NCI-H1048 (cell line): ENCODE measurements around the gene DNAH8.
"Not testable (repeated sequence)": the region's sequence is repeated elsewhere in the genome, so short reads cannot be mapped to it uniquely, and the experiment has no call there.

Source experiments
- DNase-seq: peaks from one replicate; lab custom pipeline; 2025; lab: John Stamatoyannopoulos, UW

The DNAH8 gene

GRCh38 chr6:38715016-38715689 lies at the start of gene DNAH8:
Gene DNAH8, plus strand, starts transcription at chr6:38715311. Its CDS starts 7,499 bp downstream, at chr6:38722810.
- DNase-seq: no peak

GRCh38 chr6:38671885-38672467 lies 43.1 kb upstream of the DNAH8 start:
- no peak for DNase-seq

GRCh38 chr6:38673397-38674165 lies 41.5 kb upstream of the DNAH8 start:
- no peak for DNase-seq

GRCh38 chr6:38676236-38676973 lies 38.7 kb upstream of the DNAH8 start:
- DNase-seq: no peak

DNA sequence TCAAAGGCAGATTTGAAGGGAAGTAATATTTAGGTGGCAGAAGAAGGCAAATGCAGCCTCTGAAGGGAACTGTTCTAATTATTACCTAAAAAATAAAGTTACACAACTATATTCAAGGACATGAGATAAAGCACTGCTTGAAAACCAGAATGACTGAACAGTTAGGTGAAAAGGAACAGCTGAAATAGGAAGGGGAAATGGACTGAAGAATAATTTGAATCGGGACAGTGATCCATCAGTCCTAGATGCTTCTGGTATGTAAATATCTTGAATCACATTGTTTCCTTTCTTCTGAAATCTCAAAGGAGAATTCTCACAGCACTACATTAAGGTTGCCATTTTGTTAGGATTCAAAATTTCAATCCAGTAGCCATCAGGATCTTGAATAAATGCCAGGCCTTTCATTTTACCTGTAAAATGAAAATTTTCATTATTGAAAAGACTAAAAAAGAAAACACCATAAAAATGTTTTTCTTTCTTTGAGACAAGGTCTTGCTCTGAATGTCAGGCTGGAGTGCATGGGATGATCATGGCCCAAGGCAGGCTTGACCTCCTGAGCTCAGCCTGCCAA lies 38.1 kb upstream of the DNAH8 start:
- DNase-seq: no peak

GRCh38 chr6:38678178-38678760 lies 36.8 kb upstream of the DNAH8 start:
- DNase-seq: no peak

- no peak for DNase-seq
Measured at GRCh38 chr6:38679668-38680067, 35.4 kb upstream of the DNAH8 start.

GRCh38 chr6:38681850-38682249 lies 33.3 kb upstream of the DNAH8 start:
- DNase-seq: no peak

GRCh38 chr6:38684237-38684636 lies 30.9 kb upstream of the DNAH8 start:
- no peak for DNase-seq

DNA sequence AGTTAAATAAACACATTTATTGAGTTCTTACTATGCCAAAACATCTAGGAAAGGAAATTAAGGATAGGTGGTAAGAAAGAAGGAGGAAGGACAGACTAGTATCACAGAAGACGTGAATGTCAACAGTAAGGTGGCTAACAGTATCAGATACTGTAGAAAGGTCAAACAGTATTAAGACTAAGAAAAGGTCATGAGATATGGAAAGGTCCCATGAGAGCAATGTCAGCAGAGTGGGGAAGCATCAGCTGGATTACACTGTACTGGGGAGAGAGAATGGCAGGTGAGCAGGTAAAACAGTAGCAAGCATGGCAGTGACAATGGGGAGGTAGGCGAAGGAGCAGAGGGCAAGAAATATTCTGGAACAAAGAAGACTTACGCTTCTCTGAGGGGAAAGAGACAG lies 30.2 kb upstream of the DNAH8 start:
- DNase-seq: no peak

DNA sequence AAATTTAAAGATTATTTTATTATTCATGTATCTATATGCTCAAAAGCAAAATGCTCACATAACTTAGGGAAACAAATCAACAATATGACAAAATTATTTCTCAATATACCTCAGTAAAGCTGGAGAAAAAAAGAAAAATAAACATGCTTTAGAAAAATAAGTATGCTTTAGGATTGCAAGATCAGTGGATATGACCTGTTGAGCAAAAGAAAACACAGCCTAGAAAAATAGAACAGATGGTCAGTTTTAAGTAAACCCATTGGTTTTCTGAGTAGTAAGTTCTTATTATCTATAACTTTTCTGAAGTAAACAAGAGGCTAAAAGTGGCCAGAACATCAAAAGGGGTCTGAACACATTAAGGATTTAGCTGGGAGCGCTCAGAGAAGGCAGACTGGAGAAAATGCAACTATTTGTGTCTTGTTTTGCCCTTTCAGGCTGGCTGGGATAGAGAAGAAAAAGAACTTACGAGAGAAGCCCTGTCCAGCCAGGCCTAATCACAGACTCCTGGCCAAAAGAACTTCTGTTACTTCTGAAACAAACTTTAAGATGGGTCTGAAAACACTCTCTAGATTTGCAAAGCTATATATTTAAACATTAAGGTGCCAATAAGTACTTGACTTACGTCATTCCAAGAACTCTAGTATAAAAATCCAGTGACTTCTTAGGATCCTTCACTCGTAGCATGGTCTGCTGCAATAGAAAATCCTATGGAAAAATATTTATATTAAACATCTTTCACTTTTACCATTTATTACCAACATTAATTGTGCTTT lies 28.7 kb upstream of the DNAH8 start:
- no peak for DNase-seq

DNA sequence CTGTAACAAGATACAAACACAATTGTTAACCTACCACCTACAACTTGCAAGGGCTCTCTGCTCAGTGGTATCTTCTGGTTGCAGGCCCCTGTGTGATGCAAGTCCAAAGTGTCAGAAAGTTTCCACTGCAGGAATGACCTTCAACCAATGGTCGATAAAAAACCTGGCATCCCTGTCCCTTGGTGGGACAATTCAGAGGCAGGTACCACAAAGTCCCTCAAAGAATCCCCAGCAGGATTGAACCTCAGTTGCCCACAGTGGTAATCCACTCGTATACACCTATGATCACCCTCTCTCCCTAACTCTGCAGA lies 28.1 kb upstream of the DNAH8 start:
- DNase-seq: no peak

DNA sequence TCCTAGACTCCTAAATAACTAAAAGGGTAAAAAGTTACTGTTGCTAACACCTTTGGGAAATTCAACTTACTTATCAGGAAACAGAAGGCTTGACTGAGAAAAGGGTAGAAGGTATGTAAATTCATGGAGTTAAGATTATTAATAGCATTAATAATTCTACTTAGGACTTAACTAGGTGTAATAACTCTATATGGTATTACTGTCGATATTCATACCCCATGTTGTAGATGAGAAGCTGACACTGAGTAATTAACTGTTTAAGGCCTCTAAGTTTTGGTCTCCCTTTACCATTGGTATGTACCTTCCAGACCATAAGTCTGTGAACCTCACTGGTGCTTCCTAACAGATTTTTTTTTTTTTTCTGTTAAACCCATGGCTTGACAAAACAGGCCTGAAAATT lies 27.6 kb upstream of the DNAH8 start:
- no peak for DNase-seq

GRCh38 chr6:38688579-38689087 lies 26.5 kb upstream of the DNAH8 start:
- DNase-seq: no peak

DNA sequence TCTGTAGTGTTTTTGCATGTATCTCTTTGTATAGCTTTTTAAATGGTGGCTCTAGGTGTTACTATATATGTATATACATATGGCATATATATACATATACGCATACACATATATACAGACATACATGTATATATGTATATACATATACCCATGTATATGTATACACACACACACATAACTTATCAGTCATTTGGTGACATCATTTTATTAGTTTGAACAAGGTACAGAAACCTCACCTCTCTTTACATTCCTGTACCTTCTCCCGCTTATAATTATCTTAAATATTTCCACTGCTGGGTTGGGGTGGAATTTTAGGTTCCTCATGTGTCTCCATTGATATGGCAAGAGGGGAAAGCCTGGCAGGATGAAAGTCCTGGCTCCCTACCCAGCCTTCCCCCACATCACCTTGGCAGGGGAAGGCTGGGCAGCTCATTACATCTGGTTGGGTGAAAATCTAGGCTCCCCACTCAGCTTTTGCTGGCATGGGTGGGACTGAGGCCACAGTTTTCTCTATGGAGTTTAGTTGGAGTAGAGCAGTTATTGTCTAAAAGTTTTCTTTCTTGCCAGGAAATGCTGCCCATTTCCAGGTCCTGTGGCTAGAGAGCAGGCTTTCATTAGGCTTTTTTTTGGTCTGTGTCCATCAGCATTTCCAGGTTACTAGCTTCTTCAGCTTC lies 19.7 kb upstream of the DNAH8 start:
- no peak for DNase-seq

DNA sequence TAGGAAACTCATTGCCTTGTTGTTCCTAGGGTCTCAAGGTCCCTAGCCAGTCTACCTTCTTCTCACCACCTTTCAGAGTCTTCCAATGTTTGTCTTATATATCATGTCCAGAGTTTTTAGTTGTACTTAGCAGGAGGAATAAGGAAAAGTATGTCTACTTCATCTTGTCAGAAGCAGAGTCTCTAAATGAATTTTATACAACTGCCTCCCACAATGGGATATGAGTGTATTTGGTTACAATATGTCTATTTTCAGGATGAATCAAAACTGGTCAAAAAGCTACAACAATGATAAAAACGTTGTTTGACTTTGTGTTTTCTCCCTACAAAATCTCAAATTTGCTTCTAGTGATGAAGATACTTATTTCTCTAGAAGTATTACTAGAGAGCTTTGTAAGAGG lies 19.2 kb upstream of the DNAH8 start:
- no peak for DNase-seq

GRCh38 chr6:38696345-38696744 lies 18.8 kb upstream of the DNAH8 start:
- DNase-seq: no peak

GRCh38 chr6:38697846-38698245 lies 17.3 kb upstream of the DNAH8 start:
- DNase-seq: no peak

- DNase-seq: not testable (repeated sequence)
Measured at GRCh38 chr6:38699702-38700101, 15.4 kb upstream of the DNAH8 start.

- DNase-seq: no peak
Measured at GRCh38 chr6:38701551-38701950, 13.6 kb upstream of the DNAH8 start.
